Spinal cord (tissue), 10 donors: ENCODE measurements around the gene HTR1E. TPM values are rescaled to one million over a fixed set of nuclear protein-coding genes. Genes with fewer than 3 reads are reported as not detected.
"Not testable (repeated sequence)": the region's sequence is repeated elsewhere in the genome, so short reads cannot be mapped to it uniquely, and the experiment has no call there.

Experiments used
- DNase-seq, 6 donors: peaks; one replicate each; pipeline versions ENCODE4 v3.0.0 to v3.0.0-alpha.2; 2013 to 2015; ENCODE audit warnings: low spot score in 6 of 6, low read depth in 4 of 6
- H3K27ac ChIP-seq: one replicate; pipeline ENCODE4 v1.5.1; 2013; ENCODE audit warnings: low read depth, low read length, control low read depth
- H3K27me3 ChIP-seq: one replicate; pipeline ENCODE4 v1.6.1; 2013; ENCODE audit warnings: low read length; ENCODE audit not compliant: control insufficient read depth, insufficient read depth
- H3K36me3 ChIP-seq: one replicate; pipeline ENCODE4 v1.6.1; 2013; ENCODE audit warnings: low read length; ENCODE audit not compliant: control insufficient read depth, insufficient read depth
- H3K4me1 ChIP-seq: one replicate; pipeline ENCODE4 v1.6.1; 2013; ENCODE audit warnings: low read length; ENCODE audit not compliant: control insufficient read depth, insufficient read depth
- H3K4me3 ChIP-seq: one replicate; pipeline ENCODE4 v1.5.1; 2013; ENCODE audit warnings: low read depth, low read length, control low read depth
- H3K9me3 ChIP-seq: one replicate; pipeline ENCODE4 v1.6.1; 2013; ENCODE audit warnings: low read length; ENCODE audit not compliant: control insufficient read depth, insufficient read depth
- WGBS: methylation state at CpG from one replicate; pipeline ENCODE4 v1.1.5; 2013; ENCODE audit warnings: missing lambda C conversion rate; ENCODE audit not compliant: insufficient coverage; 5-methylcytosine and 5-hydroxymethylcytosine counted together
- long read RNA-seq, 4 donors: transcript quantifications; one replicate each; lab custom pipeline, GENCODE V29; 2026
- polyA plus RNA-seq, 2 donors: library from polyadenylated mRNA; unstranded; fragments of 120-200 nt; gene quantifications; one replicate each; pipeline ENCODE4 v1.2.1, GENCODE V29; 2013; ENCODE audit not compliant: insufficient read length in 2 of 2
- total RNA-seq, 2 donors: library from RNA; depleted of rRNA in 1 of 2; stranded (reverse); fragments of 120-200 nt in 1 of 2; fragments of >200 nt in 1 of 2; gene quantifications; one replicate each; pipeline versions ENCODE4 v1.2.3 to v1.2.4, GENCODE V29; 2013 to 2014
- donor health status: healthy.

Gene HTR1E, protein sequence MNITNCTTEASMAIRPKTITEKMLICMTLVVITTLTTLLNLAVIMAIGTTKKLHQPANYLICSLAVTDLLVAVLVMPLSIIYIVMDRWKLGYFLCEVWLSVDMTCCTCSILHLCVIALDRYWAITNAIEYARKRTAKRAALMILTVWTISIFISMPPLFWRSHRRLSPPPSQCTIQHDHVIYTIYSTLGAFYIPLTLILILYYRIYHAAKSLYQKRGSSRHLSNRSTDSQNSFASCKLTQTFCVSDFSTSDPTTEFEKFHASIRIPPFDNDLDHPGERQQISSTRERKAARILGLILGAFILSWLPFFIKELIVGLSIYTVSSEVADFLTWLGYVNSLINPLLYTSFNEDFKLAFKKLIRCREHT
- total RNA-seq = 1 to 10 TPM in 1 of 2 donors, under 1 TPM in 1; 0.61 to 1.7 TPM
- polyA plus RNA-seq = 1 to 10 TPM; 1.7 to 1.9 TPM
- long read RNA-seq, donor 1 = 0 reads
- long read RNA-seq, donor 2 = 0 reads
- long read RNA-seq, donor 3 = 0 reads
- long read RNA-seq, donor 4 = 0 reads

GRCh38 chr6:86937219-86938079 lies at the start of gene HTR1E:
HTR1E (plus strand) TSS chr6:86937528; CDS start chr6:87015335, 77,807 bp downstream.
- Histone ChIP-seq H3K4me3 (peak within 1 kb of the TSS; percentile 28), H3K9me3 (no peaks in the 10 kb centered on the region), H3K27me3 (peaks cover 18% of the 10 kb centered on the region), H3K27ac (no peak within 1 kb of the TSS), H3K36me3 (no peaks in the 10 kb centered on the region), H3K4me1 (peaks cover 13% of the 10 kb centered on the region)
- peak in 5 of 6 donors; percentile 32 to 94 (median 40) for DNase-seq
- WGBS = under 1% methylated on average over 42 of the region's 55 CpGs

DNA sequence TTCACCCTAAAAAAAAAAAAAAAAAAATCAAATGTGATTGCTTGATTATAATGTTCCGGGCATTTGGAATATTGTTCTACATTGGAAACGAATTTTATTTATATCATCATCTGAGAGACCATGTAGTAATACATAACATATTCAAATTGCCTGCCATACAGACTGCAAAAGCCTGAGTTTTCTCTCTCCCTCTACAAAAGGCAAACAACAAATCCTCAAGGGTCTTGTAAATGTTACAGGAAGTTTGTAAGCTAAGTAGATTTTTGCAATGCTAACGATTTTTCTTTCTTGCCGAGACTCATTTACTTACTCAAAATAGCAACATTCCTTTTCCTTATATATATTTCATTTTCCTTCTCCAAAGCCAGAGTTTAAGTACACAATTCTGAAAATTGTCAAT lies 49.0 kb upstream of the HTR1E start:
- DNase-seq = peak in 2 of 6 donors; percentile 2 to 48
- H3K36me3 ChIP-seq = no peaks in the 10 kb centered on the region
- H3K4me1 ChIP-seq = no peaks in the 10 kb centered on the region
- H3K27ac ChIP-seq = no peak overlapping the region
- no peaks in the 10 kb centered on the region for H3K9me3 ChIP-seq
- WGBS = no CpG with 5 or more reads among the region's 4 CpGs
- H3K27me3 ChIP-seq = no peaks in the 10 kb centered on the region
- no peak overlapping the region for H3K4me3 ChIP-seq

GRCh38 chr6:86897265-86897664 lies 40.1 kb upstream of the HTR1E start:
- not testable (repeated sequence) for H3K4me1 ChIP-seq, H3K27me3 ChIP-seq, DNase-seq, H3K9me3 ChIP-seq, H3K4me3 ChIP-seq, H3K36me3 ChIP-seq, H3K27ac ChIP-seq
- whole genome bisulfite sequencing = 100% methylated on average over 1 of the region's 8 CpGs

GRCh38 chr6:86913795-86914194 lies 23.5 kb upstream of the HTR1E start:
- no CpG with 5 or more reads among the region's 2 CpGs for WGBS
- Histone ChIP-seq H3K4me1 (no peaks in the 10 kb centered on the region), H3K36me3 (no peaks in the 10 kb centered on the region), H3K27me3 (no peaks in the 10 kb centered on the region), H3K9me3 (no peaks in the 10 kb centered on the region), H3K4me3 (no peak overlapping the region), H3K27ac (no peak overlapping the region)
- DNase-seq = no peak

GRCh38 chr6:86916393-86916792 lies 20.9 kb upstream of the HTR1E start:
- no peak for DNase-seq
- 71% methylated on average over 1 of the region's 2 CpGs for WGBS
- H3K4me1 ChIP-seq = no peaks in the 10 kb centered on the region
- H3K27ac ChIP-seq = no peak overlapping the region
- no peaks in the 10 kb centered on the region for H3K9me3 ChIP-seq
- H3K36me3 ChIP-seq = no peaks in the 10 kb centered on the region
- H3K4me3 ChIP-seq = no peak overlapping the region
- no peaks in the 10 kb centered on the region for H3K27me3 ChIP-seq

DNA sequence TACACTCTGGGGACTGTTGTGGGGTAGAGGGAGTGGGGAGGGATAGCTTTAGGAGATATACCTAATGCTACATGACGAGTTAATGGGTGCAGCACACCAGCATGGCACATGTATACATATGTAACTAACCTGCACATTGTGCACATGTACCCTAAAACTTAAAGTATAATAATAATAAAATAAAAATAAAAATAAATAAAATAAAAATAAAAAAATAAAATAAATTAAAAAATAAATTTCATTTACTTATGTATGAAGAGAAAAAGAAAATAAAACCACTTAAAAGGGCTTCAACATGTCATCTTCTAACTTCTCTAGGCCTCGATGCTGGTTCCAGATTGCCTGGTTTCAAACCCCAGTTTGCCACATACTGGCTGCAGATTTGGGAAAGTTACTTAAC lies 10.2 kb upstream of the HTR1E start:
- H3K27me3 ChIP-seq, H3K27ac ChIP-seq, DNase-seq, H3K4me1 ChIP-seq, H3K9me3 ChIP-seq, H3K36me3 ChIP-seq, H3K4me3 ChIP-seq: not testable (repeated sequence)
- WGBS = no CpG with 5 or more reads among the region's 2 CpGs

DNA sequence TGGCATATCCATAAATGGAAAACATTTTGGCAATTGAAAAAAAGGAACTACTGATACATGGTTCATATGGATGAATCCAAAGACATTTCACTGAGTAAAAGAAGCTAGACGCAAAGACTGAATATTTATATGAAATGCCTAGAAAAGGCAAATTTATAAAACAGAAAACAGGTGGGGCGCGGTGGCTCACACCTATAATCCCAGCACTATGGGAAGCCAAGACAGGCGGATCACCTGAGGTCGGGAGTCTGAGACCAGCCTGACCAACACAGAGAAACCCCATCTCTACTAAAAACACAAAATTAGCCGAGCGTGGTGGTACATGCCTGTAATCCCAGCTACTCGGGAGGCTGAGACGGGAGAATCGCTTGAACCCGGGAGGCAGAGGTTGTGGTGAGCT lies 9.5 kb upstream of the HTR1E start:
- not testable (repeated sequence) for H3K27ac ChIP-seq, DNase-seq, H3K36me3 ChIP-seq, H3K4me1 ChIP-seq, H3K4me3 ChIP-seq, H3K27me3 ChIP-seq, H3K9me3 ChIP-seq
- WGBS = 90% methylated on average over 2 of the region's 11 CpGs

DNA sequence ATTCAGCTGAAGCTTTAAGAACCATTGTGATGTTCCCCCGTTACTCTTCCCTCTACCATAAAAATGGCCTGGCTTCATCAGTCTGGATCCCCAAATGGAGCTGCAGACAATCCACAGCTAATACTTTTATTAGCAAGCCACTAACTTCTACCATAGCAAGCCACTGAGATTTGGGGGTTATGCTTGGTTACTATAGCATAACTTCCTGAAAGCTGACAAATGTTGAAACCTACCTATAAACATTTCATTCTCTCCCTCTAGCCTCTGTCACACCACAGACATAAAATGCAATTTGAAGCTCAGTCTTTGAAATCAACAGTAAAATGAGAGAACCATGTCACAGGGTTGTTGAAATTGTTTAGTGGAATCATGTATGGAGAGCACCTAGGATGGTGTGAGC lies 3.0 kb upstream of the HTR1E start:
- WGBS = 100% methylated on average over 1 of the region's 1 CpG
- H3K27me3 ChIP-seq = peaks cover 18% of the 10 kb centered on the region
- peaks cover 13% of the 10 kb centered on the region for H3K4me1 ChIP-seq
- no peak overlapping the region for H3K27ac ChIP-seq
- H3K36me3 ChIP-seq = no peaks in the 10 kb centered on the region
- H3K9me3 ChIP-seq = no peaks in the 10 kb centered on the region
- H3K4me3 ChIP-seq = no peak overlapping the region
- no peak for DNase-seq

DNA sequence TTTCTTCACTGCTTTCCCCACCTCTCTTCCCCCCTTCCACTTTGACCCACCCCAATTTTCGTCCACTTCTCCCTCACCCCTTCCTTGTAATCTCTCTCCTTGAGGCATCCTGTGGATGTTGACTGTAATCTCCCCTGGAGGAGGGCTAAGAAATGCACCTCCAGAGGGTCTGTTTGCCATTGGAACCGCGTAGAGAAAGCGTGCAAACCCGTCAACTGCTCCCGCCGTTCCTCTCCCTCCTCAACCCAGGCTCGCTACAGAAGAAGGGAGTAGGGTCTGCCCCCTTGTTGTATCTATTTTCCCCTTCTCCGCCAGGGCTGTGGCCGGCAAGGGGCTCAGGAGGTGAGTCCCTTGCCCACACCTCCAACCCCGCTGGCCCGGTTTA lies 502 bp upstream of the HTR1E start:
- H3K27ac ChIP-seq = no peak overlapping the region
- peaks cover 18% of the 10 kb centered on the region for H3K27me3 ChIP-seq
- peak overlapping the region; percentile 28 for H3K4me3 ChIP-seq
- peaks cover 13% of the 10 kb centered on the region for H3K4me1 ChIP-seq
- 2% methylated on average over 8 of the region's 12 CpGs for WGBS
- H3K9me3 ChIP-seq = no peaks in the 10 kb centered on the region
- H3K36me3 ChIP-seq = no peaks in the 10 kb centered on the region
- DNase-seq = peak in 1 of 6 donors; percentile 2
